ENCODE measurements around the gene CLEC18A.
"Not testable (repeated sequence)": the region's sequence is repeated elsewhere in the genome, so short reads cannot be mapped to it uniquely, and the experiment has no call there.

CLEC18A gene

GRCh38 chr16:69931631-69932030 is 19.5 kb upstream of the CLEC18A start:
- no peak for DNase-seq

GRCh38 chr16:69932228-69932627 is 18.9 kb upstream of the CLEC18A start:
- no peak for DNase-seq

GRCh38 chr16:69932691-69933392 is 18.3 kb upstream of the CLEC18A start:
- DNase-seq: no peak

GRCh38 chr16:69934044-69934443 is 17.1 kb upstream of the CLEC18A start:
- no peak for DNase-seq

- DNase-seq: no peak
Observed at GRCh38 chr16:69934751-69935150, 16.4 kb upstream of the CLEC18A start.

DNA sequence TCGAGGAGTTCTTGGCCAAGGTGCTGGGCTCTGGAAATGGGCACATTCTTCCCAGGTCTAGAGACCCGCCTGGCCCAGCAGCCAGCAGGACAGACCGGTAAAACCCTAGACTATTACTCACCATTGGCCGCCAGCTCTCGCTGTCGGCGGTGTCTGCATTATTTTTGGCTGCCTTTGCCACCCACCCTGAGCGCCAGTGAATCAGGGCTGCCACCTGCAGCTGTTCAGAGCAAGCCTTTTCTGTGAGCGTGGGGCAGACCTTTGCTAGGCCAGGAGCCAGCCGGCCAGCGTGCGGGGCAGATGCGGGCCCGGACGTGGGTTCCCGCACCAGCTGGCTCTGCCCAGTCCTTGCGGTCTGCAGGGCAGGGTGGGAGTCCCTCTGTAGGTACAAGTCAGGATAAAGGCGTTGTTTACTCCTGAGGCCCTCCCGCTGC is 15.8 kb upstream of the CLEC18A start:
- DNase-seq: no peak

GRCh38 chr16:69935740-69936139 is 15.4 kb upstream of the CLEC18A start:
- no peak for DNase-seq

- no peak for DNase-seq
Observed at GRCh38 chr16:69936252-69936651, 14.9 kb upstream of the CLEC18A start.

DNA sequence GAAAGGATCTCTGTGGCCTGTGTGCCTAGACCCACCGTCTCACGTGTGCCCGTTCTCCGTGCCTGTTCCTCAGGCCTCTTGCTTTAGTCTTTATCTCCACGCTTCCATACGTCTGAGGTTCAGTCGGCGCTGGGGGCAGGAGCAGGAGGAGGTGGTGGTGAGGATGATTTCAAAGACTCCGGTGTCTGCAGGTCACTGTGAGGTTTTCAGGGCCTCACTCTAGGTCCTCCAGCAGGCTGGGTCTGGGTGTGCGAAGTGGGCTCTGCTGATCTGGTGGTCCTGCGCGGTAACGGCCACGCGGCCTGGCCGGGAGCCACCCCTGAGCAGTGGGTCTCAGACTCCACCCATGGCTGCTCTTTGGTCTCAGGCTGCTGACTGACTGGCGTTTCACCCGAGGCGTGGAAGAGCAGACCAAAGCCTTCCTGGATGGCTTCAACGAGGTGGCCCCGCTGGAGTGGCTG is 14.4 kb upstream of the CLEC18A start:
- no peak for DNase-seq

DNA sequence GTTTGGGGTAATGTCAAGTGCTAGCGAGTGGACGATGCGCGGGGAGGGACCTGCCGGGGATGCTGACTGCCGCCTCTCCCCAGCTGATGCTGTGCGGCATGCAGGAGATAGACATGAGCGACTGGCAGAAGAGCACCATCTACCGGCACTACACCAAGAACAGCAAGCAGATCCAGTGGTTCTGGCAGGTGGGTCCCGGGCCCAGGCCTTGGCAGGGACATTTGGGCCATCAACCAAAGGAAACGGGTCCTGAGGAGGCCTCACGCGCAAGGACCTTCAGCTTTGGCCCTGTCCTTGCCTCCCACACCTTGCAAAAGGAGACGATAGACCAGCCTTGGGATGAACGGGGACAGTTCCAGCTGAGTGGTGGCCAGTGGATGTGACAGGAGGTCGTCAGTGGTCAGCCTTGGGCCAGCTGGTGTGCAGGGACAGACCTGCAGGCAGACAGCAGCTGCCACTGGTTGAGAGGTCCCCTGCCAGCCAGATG is 13.6 kb upstream of the CLEC18A start:
- no peak for DNase-seq

DNA sequence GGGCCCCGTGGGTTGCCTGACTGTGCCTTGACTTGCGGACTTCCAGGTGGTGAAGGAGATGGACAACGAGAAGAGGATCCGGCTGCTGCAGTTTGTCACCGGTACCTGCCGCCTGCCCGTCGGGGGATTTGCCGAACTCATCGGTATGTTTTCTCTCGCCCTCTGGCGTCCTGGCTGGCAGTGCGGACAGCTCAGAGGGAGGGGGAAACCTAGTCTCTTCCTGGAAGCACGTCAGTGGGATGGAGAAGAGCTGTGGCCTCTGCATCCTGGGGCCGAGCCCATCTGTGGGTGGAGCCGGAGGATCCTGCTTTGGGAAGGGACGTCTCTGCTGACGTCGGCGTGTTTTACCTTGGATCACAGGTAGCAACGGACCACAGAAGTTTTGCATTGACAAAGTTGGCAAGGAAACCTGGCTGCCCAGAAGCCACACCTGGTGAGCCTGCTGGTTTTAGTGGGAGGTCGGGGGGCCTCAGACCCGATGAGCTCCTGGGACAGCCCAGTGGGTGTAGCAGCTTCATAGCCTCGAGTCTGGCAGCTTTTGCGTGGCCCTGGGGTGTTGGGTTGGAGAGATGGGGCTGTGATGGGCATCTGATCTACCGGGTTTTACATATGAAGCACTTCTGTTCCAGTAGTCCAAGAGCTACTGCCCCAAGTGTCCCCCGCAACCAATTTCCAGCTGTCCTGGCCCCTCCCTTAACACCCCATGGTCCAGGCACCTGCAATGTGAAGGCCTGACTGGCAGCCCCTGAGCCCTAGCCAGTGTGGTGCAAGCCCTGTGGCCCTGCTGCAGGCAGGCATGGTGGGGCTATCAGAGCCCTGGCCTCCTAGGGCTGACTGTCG is 11.9 kb upstream of the CLEC18A start:
- no peak for DNase-seq

GRCh38 chr16:69939821-69940585 is 11.1 kb upstream of the CLEC18A start:
- DNase-seq: no peak

- DNase-seq: no peak
Observed at GRCh38 chr16:69940676-69941075, 10.5 kb upstream of the CLEC18A start.

DNA sequence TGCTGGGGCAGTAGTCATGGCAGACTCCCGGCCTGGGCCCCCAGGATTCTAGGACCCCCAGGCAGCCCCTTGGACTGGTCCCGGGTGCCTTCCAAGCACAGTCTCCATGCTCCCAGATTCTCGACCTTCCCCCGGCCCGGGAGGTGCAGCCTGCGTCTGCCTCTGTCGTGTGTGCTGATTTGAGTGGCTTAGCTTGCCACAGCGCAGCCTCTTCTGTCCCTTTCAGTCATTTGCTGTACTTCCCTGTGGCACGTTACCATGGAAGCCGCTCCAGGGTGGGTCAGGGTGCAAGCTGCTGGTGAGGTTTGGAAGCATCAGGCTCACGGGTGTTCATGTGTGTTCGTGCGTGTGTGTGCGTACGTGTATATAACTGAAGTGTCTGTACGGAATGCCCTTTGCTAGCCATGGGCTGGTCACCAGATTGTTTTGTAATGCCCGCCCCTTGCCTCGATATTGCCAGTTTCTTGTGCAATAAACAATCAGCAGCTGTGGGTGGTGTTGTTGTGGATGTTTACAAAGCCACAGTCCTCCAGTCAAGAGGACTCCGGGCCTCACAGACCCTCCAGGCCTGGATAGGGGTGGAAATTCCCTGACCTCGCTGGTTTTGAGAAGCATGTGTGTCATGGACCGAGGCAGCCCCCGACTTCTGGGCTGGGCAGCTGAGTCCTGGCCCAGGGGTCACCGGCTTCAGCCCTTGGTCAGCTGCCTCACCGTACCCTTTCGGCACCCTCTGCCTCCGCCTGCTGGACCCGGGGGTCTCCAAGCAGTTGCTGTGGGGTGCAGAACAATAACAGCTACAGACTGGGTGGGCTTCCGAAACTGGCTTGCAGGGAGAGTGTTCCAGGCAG is 9.7 kb upstream of the CLEC18A start:
- DNase-seq: no peak

- no peak for DNase-seq
Observed at GRCh38 chr16:69942099-69942491, 9.0 kb upstream of the CLEC18A start.

DNA sequence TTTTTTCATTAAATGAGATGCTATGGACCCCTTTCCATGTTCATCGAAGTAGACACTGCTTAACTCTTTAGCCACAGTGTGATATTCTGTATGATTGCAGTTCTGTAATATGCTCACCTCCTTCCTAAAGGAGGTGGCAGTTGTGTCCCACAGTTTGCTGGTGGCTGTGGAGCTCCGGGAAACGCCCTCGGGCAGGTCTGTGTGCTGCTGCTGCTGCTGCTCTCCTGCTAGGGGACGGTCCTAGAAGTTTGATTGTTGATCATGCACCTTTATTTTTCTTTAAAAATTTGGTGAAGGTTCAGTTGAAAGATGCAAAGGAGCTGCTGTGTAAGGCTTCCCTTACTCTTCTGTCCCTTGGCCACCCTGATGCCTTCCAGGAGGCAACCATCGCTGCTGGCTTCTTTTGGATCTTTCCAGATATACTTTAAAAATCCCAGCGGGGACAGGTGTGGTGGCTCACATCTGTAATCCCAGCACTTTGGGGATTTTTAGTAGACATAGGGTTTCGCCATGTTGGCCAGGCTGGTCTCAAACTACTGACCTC is 8.4 kb upstream of the CLEC18A start:
- no peak for DNase-seq

- DNase-seq: not testable (repeated sequence)
Observed at GRCh38 chr16:69943241-69944036, 7.7 kb upstream of the CLEC18A start.

GRCh38 chr16:69950411-69950810 is 723 bp upstream of the CLEC18A start:
- DNase-seq: not testable (repeated sequence)

GRCh38 chr16:69951672-69952031 is 518 bp downstream of the CLEC18A start:
- not testable (repeated sequence) for DNase-seq

- DNase-seq: not testable (repeated sequence)
Observed at GRCh38 chr16:69952116-69952515, 982 bp downstream of the CLEC18A start.

Data from suppressor macrophage treated with lipopolysaccharide for 4 hours (primary cell).